Activated naive CD4-positive, alpha-beta T cell treated with anti-CD3 and anti-CD28 coated beads for 36 hours (primary cell): ENCODE data around the gene MFGE8. TPM values are rescaled to one million over a fixed set of nuclear protein-coding genes. Genes with fewer than 3 reads are reported as not detected.
"Not testable (repeated sequence)": the region's sequence is repeated elsewhere in the genome, so short reads cannot be mapped to it uniquely, and the experiment has no call there.

Experiments
- CTCF ChIA-PET: fragments of 350-600 bp; sonication (Branson Sonifier 250); formaldehyde crosslinking; loops from one replicate; lab custom pipeline; 2021; ENCODE audit warnings: antibody characterized with exemption; lab: Charles Lee
- DNase-seq: peaks from one replicate; pipeline ENCODE4 v3.0.0-alpha.2; 2020
- H3K27ac Mint-ChIP-seq: one replicate; pipeline ENCODE4 v1.8.0; 2021; ENCODE audit warnings: mild to moderate bottlenecking, mixed read lengths
- H3K27me3 Mint-ChIP-seq: one replicate; pipeline ENCODE4 v1.8.0; 2021; ENCODE audit warnings: low read depth, mixed read lengths
- H3K36me3 Mint-ChIP-seq: one replicate; pipeline ENCODE4 v1.8.0; 2021; ENCODE audit warnings: low read depth, mixed read lengths
- H3K4me1 Mint-ChIP-seq: one replicate; pipeline ENCODE4 v1.8.0; 2021; ENCODE audit warnings: low read depth, mixed read lengths
- H3K4me3 Mint-ChIP-seq: one replicate; pipeline ENCODE4 v1.8.0; 2021; ENCODE audit warnings: mild to moderate bottlenecking, moderate library complexity, mixed read lengths
- H3K9me3 Mint-ChIP-seq: one replicate; pipeline ENCODE4 v1.8.0; 2021; ENCODE audit warnings: mixed read lengths
- intact Hi-C: fragments of 100-400 bp; cut with micrococcal nuclease; formaldehyde crosslinking; loops from one replicate; pipeline ENCODE4 v1.15.1; 2023
- total RNA-seq, 2 experiments: library from RNA; stranded (reverse); gene quantifications; one replicate each; pipeline ENCODE4 v1.2.3, GENCODE V29; 2021

MFGE8 gene, protein sequence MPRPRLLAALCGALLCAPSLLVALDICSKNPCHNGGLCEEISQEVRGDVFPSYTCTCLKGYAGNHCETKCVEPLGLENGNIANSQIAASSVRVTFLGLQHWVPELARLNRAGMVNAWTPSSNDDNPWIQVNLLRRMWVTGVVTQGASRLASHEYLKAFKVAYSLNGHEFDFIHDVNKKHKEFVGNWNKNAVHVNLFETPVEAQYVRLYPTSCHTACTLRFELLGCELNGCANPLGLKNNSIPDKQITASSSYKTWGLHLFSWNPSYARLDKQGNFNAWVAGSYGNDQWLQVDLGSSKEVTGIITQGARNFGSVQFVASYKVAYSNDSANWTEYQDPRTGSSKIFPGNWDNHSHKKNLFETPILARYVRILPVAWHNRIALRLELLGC
- total RNA-seq = 10 to 100 TPM; 28.2 to 31.6 TPM

DNA sequence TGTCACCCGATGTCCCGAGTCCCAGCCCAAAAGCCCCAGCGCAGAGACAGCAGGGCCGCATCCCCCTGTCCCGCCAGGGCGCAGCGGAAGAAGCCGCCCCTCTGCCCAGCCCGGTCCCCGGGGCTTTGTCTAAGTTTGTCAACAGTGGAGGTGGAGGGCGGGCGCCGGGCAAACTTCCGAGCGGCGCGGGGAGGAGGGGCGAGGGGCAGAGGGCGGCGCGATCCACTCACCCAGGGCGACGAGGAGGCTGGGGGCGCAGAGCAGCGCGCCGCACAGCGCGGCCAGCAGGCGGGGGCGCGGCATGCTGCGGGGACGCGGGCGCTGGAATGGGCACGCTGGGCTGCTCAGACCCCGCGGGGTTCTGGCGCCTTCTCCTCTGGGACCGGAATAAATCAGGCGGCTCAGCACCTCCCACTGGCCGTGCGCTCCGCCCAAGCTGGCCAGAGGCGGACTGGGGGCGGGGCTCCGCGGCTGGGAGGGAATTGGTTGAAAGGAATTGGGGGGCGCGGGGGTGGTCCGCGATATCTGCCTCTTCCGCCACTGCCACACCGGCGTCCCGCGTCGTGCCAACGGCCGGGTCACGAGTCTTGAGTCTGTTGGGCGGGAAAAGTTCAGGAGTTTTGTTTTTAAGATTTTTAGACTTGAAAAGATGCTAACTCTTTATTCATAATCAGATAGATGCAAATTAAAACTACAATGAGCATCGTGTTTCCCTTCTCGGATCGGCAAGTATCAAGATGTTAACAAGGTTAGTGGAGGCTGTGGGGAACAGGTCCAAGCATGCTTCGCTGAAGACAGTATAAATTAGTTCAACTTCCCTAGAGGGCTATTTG lies at the start of gene MFGE8:
MFGE8 (minus strand) TSS at position 363 of the 833 bp plus-strand sequence; CDS start at position 303, 60 bp downstream.
- peak; percentile 74 for DNase-seq
- intact Hi-C loops = loop anchor here (1.0 to 2.0 kb wide), 3 partner anchors 9 to 104 kb away; partner anchors contain the start of gene HAPLN3
- Mint-ChIP-seq H3K4me3 (peak within 1 kb of the TSS; percentile 91), H3K9me3 (no peaks in the 10 kb centered on the region), H3K4me1 (peaks cover 17% of the 10 kb centered on the region), H3K36me3 (no peaks in the 10 kb centered on the region), H3K27ac (peak within 1 kb of the TSS; percentile 79), H3K27me3 (no peaks in the 10 kb centered on the region)
- CTCF ChIA-PET = interaction anchor here (1.9 to 4.1 kb wide), 2 partner anchors 8 to 10 kb away, joined by 7 to 25 read pairs; no protein-coding TSS in a partner anchor

DNA sequence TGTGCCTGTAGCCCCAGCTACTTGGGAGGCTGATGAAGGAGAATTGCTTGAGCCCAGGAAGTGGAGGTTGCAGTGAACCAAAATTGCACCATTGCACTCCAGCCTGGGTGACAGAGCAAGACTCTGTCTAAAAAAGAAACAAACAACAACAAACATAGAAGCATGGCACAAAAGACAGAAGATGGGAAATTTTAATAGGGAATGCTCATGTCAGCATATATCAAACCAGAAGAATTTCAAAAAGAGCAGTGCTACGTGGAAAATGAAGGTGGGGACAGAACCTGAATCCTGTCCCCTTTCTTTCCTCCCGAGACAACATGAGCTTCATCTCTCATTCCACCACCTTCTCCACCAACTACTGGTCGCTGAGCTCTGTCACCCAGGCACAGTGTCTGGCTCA lies 46.3 kb upstream of the MFGE8 start:
- no peak for DNase-seq
- Mint-ChIP-seq H3K27ac (no peak overlapping the region), H3K4me1 (no peaks in the 10 kb centered on the region), H3K36me3 (no peaks in the 10 kb centered on the region), H3K9me3 (peaks cover 8% of the 10 kb centered on the region), H3K27me3 (no peaks in the 10 kb centered on the region), H3K4me3 (no peak overlapping the region)
- intact Hi-C loops = no loop called here
- CTCF ChIA-PET = no interaction called here

DNA sequence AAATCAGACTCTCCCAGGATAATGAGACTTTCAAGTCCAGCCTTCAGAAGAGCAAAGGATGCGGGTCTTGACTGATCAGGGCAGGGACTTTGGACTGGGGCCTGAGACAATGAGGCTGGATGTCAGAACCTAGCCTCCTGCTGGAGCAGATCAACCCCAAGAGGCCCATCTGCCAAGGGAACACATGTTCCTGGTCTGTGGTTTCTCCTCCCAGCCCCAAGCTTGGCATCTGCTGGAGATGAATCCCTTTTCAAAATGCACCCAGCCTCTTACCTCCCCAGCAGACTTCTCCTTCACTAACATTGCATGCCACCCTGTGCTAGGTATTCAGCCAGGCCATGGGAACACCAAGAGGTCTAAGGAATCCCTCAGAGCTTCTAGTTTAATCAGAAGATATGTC lies 43.7 kb upstream of the MFGE8 start:
- CTCF ChIA-PET = no interaction called here
- DNase-seq = no peak

DNA sequence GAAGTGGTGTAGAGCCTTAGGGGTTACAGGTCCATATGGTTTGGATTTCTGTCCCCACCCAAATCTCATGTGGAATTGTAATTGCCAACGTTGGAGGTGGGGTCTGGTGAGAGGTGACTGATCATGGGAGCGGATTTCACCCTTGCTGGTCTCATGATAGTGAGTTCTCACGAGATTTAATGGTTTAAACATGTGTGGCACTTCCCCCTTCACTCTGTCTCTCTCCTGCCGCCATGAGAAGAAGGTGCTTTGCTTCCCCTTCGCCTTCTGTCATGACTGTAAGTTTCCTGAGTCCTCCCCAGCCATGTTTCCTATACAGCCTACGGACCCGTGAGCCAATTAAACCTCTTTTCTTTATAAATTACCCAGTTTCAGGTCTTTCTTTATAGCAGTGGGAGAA lies 43.1 kb upstream of the MFGE8 start:
- CTCF ChIA-PET = interaction anchor here (2.1 kb wide), 1 partner anchor 52 kb away, joined by 6 read pairs; no protein-coding TSS in a partner anchor
- no peak for DNase-seq
- no peaks in the 10 kb centered on the region for H3K36me3 Mint-ChIP-seq
- intact Hi-C loops = no loop called here
- H3K4me1 Mint-ChIP-seq = peaks cover 3% of the 10 kb centered on the region
- no peaks in the 10 kb centered on the region for H3K27me3 Mint-ChIP-seq
- no peaks in the 10 kb centered on the region for H3K9me3 Mint-ChIP-seq
- H3K27ac Mint-ChIP-seq = no peak overlapping the region
- H3K4me3 Mint-ChIP-seq = no peak overlapping the region

More for the DNA sequence above, 43.7 kb upstream of the MFGE8 start:
- Mint-ChIP-seq H3K4me3 (no peak overlapping the region), H3K27ac (no peak overlapping the region), H3K27me3 (no peaks in the 10 kb centered on the region), H3K36me3 (no peaks in the 10 kb centered on the region), H3K4me1 (peaks cover 3% of the 10 kb centered on the region), H3K9me3 (no peaks in the 10 kb centered on the region)
- intact Hi-C loops = no loop called here

DNA sequence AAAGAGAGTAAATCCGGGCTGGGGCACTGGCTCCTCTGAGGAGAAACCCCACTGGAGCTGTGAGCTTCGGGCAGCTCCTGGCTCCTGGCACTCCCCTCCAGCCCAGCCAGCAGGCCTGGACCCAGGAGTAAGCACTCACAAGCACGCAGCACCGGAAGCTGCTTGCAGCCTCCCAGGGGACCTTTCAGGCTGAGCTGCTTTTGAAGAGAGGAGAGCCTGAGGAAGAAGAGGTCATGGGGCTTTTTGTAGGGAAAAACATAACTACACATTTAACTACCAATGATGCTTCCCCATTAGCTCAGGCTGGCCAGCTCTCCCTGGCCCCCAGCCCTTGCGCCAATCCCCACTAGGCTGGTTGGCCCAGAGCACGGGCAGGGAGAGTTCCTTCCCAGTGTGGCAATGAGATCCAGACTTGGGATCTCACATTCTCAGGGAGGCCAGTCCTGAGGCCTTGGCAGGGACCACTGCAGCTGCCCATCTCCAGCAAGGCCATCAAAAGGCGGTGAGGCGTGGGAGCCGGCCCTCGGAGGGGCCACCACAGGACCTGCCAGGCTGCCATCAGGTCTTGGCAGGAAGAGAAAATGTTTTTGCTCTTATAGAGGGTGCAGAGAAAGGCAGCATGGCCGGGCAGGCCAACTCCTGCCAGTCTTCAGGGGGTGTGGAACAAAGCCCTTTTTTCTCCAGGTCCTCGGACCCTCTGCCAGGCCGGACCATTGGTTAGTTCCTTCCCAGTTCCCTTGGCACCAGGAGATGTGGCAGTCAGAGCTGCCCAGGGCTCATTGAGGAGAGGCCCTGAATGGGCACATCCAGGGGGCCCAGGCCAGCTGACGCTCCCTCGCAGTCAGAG lies 41.5 kb upstream of the MFGE8 start:
- no peak overlapping the region for H3K27ac Mint-ChIP-seq
- CTCF ChIA-PET = interaction anchor here (2.1 kb wide), 1 partner anchor 50 kb away, joined by 6 read pairs; no protein-coding TSS in a partner anchor

DNA sequence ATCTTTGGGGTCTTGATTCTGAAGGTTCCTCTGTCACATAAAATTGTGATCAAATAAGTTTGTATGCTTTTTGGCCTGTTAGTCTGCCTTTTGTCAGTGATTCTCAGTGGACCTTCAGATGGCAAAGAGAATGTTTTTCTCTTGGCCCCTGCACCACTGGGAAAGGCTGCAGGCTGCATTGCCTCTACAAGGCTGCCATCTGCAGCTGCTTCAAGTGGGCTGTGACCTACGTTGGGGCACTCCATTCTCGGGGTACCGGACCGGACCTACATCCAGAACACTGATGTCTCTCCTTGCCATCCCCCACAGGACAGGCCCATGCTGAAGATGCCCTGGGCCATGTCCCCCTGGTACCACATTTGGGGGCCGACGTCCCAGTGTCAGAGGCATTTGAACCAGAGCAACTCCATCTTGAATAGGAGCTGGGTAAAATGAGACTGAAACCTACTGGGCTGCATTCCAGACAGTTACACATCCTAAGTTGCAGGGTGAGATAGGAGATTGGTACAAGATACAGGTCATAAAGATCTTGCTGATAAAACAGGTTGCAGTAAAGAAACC lies 37.5 kb upstream of the MFGE8 start:
- peaks cover 3% of the 10 kb centered on the region for H3K4me1 Mint-ChIP-seq
- intact Hi-C loops = no loop called here
- H3K4me3 Mint-ChIP-seq = no peak overlapping the region
- DNase-seq = no peak
- H3K27ac Mint-ChIP-seq = no peak overlapping the region
- H3K9me3 Mint-ChIP-seq = no peaks in the 10 kb centered on the region
- CTCF ChIA-PET = no interaction called here
- no peaks in the 10 kb centered on the region for H3K27me3 Mint-ChIP-seq
- no peaks in the 10 kb centered on the region for H3K36me3 Mint-ChIP-seq

More for the DNA sequence above, 41.5 kb upstream of the MFGE8 start:
- H3K27me3 Mint-ChIP-seq = no peaks in the 10 kb centered on the region
- H3K4me3 Mint-ChIP-seq = no peak overlapping the region
- H3K4me1 Mint-ChIP-seq = peaks cover 3% of the 10 kb centered on the region
- no peaks in the 10 kb centered on the region for H3K36me3 Mint-ChIP-seq
- no peak for DNase-seq
- H3K9me3 Mint-ChIP-seq = no peaks in the 10 kb centered on the region
- intact Hi-C loops = no loop called here

DNA sequence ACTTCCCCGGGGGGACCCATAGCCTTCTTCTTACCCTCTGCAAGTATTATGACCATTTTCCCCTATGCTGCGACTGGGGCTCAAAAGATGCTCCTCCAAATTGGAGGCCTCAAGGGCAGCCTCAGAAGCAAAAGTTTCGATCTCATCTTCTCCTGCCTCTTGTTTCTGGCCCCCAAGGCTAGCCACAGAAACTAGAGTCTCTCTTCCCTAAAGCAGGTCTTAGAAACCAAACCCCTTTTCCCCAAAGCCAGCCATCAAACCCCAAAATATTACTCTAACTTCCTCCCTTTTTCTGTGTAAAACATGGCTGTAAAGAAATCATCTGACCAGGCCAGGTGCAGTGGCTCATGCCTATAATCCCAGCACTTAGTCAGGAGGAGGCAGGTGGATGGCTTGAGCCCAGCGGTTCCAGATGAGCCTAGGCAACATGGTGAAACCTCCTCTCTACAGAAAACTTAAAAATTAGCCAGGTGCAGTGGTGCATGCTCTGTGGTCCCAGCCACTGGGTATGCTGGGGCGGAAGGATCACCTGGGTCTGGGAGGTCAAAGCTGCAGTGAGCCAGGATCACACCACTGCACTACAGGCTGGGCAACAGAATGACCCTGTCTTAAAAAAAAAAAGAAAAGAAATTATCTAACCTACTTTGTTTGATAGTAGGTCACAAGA lies 36.7 kb upstream of the MFGE8 start:
- CTCF ChIA-PET = no interaction called here
- no peaks in the 10 kb centered on the region for H3K9me3 Mint-ChIP-seq
- H3K27me3 Mint-ChIP-seq = no peaks in the 10 kb centered on the region
- intact Hi-C loops = no loop called here
- H3K27ac Mint-ChIP-seq = no peak overlapping the region
- no peak overlapping the region for H3K4me3 Mint-ChIP-seq
- DNase-seq = no peak
- H3K36me3 Mint-ChIP-seq = no peaks in the 10 kb centered on the region
- H3K4me1 Mint-ChIP-seq = peaks cover 3% of the 10 kb centered on the region

DNA sequence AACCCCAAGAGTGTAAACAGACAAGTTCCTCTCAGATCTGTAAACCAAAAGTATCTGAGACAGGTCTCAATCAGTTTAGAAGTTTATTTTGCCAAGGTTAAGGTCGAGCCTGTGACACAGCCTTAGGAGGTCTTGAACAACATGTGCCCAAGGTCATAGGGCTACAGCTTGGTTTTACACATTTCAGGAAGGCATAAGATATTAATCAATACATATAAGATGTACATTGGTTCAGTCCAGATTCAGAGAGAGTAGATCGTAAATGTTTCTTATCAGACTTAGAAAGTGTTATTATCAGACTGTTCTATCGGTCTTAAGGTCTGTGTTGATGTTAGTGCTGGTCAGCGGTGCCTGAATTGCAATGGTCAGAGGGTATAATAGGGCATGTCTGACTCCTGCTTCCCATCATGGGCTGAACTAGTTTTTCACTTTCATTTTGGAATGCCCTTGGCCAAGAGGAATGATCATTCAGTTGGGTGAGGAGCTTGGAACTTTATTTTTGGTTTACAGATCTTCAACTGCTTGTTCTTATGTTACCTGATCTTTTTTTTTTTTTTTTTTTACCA lies 27.0 kb upstream of the MFGE8 start:
- no peak for DNase-seq
- intact Hi-C loops = no loop called here
- no peaks in the 10 kb centered on the region for H3K9me3 Mint-ChIP-seq
- no peak overlapping the region for H3K4me3 Mint-ChIP-seq
- H3K27ac Mint-ChIP-seq = no peak overlapping the region
- no peaks in the 10 kb centered on the region for H3K27me3 Mint-ChIP-seq
- no peaks in the 10 kb centered on the region for H3K36me3 Mint-ChIP-seq
- H3K4me1 Mint-ChIP-seq = no peaks in the 10 kb centered on the region
- CTCF ChIA-PET = no interaction called here

DNA sequence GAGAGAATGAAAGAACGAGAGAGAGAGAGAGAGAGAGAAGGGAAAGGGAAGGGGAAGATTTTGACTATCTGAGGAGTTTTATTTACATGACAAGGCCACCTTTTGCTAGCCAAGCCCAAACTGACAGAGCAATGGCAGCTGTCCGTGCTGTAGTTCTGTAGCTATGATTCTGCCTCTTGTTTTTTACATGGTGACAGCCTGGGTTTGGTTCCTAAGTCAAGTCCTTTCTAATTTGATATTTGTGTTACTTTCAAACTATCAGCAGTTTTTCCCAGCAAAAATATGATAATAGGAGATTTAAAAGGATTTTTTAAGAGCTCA lies 26.3 kb upstream of the MFGE8 start:
- no peak overlapping the region for H3K27ac Mint-ChIP-seq
- intact Hi-C loops = no loop called here
- no peaks in the 10 kb centered on the region for H3K9me3 Mint-ChIP-seq
- H3K4me3 Mint-ChIP-seq = no peak overlapping the region
- DNase-seq = no peak
- CTCF ChIA-PET = interaction anchor here (0.6 kb wide), 2 partner anchors 76 to 289 kb away, joined by 3 to 4 read pairs; no protein-coding TSS in a partner anchor
- H3K27me3 Mint-ChIP-seq = no peaks in the 10 kb centered on the region
- H3K4me1 Mint-ChIP-seq = no peaks in the 10 kb centered on the region
- no peaks in the 10 kb centered on the region for H3K36me3 Mint-ChIP-seq

DNA sequence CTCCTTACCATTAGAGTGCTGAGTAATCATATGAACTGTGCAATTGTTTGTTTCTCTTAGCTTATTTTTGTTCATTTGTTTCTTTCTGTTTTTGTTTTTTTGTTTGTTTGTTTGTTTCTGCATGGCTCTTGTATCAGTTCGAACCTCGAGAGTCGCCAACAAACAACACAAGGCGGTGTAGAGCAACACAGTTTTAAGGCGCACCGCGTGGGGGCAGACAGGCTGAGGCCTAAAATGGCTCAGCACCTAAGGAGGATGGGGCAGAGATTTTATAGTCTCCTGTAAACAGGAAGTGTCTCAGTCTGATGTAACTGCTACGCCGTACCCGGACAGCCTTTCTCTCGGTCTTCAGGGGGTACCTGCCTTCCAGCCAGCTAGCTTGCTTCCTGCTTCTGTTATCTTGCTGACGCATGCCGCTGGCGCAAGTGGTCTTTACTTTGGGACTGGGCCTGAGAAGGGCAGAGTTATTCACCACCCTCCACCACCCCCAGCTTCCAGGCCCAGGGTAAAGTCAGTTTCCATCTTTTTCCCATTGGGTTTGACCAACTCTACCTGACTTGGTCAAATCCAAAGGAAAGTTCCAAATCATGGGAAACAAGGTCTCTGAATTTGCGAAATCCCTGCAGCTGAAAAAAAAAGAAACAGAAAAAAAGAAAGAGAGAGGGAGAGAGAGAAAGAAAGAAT lies 25.8 kb upstream of the MFGE8 start:
- Mint-ChIP-seq H3K27ac (no peak overlapping the region), H3K27me3 (no peaks in the 10 kb centered on the region), H3K4me1 (no peaks in the 10 kb centered on the region), H3K9me3 (no peaks in the 10 kb centered on the region), H3K4me3 (no peak overlapping the region), H3K36me3 (no peaks in the 10 kb centered on the region)
- intact Hi-C loops = no loop called here
- CTCF ChIA-PET = interaction anchor here (0.6 kb wide), 2 partner anchors 77 to 289 kb away, joined by 3 to 4 read pairs; no protein-coding TSS in a partner anchor
- DNase-seq = no peak

DNA sequence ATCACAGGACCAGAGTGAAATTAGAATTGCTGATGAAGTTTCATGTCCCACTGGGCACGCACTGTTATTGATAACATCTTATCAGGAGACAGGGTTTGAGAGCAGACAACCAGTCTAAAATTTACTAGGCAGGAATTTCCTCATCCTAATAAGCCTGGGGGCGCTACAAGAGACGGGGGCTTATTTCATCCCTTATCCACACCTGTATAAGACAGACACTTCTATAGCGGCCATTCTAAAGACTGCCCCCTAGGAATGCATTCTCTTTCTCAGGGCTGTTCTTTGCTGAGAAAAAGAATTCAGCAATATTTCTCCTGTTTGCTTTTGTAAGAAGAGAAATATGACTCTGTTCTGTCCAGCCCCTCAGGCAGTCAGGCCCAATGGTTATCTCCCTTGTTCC lies 21.3 kb upstream of the MFGE8 start:
- H3K27me3 Mint-ChIP-seq, H3K4me1 Mint-ChIP-seq, H3K36me3 Mint-ChIP-seq, H3K4me3 Mint-ChIP-seq, H3K27ac Mint-ChIP-seq, H3K9me3 Mint-ChIP-seq, CTCF ChIA-PET, intact Hi-C loops, DNase-seq: not testable (repeated sequence)
